Peyer's patch (tissue), 4 donors: ENCODE measurements around the gene IARS1. TPM values are rescaled to one million over a fixed set of nuclear protein-coding genes. Genes with fewer than 3 reads are reported as not detected.

Experiments used
- DNase-seq, 3 donors: peaks; one replicate each; pipeline ENCODE4 v3.0.0-alpha.2; 2017 to 2019
- H3K27ac ChIP-seq, 4 donors: fragments of 200-600 bp; sonication (generic); one replicate each; pipeline ENCODE4 v1.5.1; 2016 to 2019
- H3K27me3 ChIP-seq, 2 donors: fragments of 200-600 bp; sonication (generic); one replicate each; pipeline ENCODE4 v1.5.1; 2019
- H3K36me3 ChIP-seq, 3 donors: fragments of 200-600 bp; sonication (generic); one replicate each; pipeline ENCODE4 v1.5.1; 2016 to 2019
- H3K4me1 ChIP-seq, 4 donors: fragments of 200-600 bp; sonication (generic); one replicate each; pipeline ENCODE4 v1.5.1; 2016 to 2019
- H3K4me3 ChIP-seq, 4 donors: fragments of 200-600 bp; sonication (generic); 1 replicate in 3 of 4; 2 replicates in 1 of 4; pipeline ENCODE4 v1.5.1; 2016 to 2019; ENCODE audit warnings: mild to moderate bottlenecking in 1 of 4
- H3K9me3 ChIP-seq, 4 donors: fragments of 200-600 bp; sonication (generic); one replicate each; pipeline ENCODE4 v1.5.1; 2016 to 2019; ENCODE audit warnings: mild to moderate bottlenecking in 1 of 4
- POLR2A ChIP-seq, 2 donors: fragments of 450-650 bp; IDR thresholded peaks; one replicate each; pipeline ENCODE4 v1.5.1; 2017; ENCODE audit warnings: antibody characterized with exemption in 2 of 2, mild to moderate bottlenecking in 2 of 2, moderate library complexity in 2 of 2
- total RNA-seq, 4 donors: library from RNA; depleted of rRNA; stranded (reverse); fragments of >200 nt; gene quantifications; one replicate each; pipeline ENCODE4 v1.1.0, GENCODE V29; 2016
- TF ChIP-seq, protein P1 (sequence below), 6 experiments: fragments of 450-650 bp in 4 of 6; fragments of 200-600 bp in 2 of 6; sonication (generic) in 1 of 6; IDR thresholded peaks; one replicate each; pipeline ENCODE4 v1.5.1; 2017 to 2019; ENCODE audit warnings: antibody characterized with exemption in 6 of 6, mild to moderate bottlenecking in 3 of 6, moderate library complexity in 1 of 6

Gene IARS1
- total RNA-seq, 4 donors from 2014 or later, result 34.2 to 164 (median 44.9) TPM

GRCh38 chr9:92295240-92295790 is 1.8 kb upstream of the IARS1 start:
- no peak for DNase-seq
- no peaks in the 10 kb centered on the region for H3K9me3 ChIP-seq
- peaks cover 0 to 35% (median 0%) of the 10 kb centered on the region in 3 donors for H3K36me3 ChIP-seq
- no peaks in the 10 kb centered on the region for H3K27me3 ChIP-seq
- TF ChIP-seq, protein P1, sequence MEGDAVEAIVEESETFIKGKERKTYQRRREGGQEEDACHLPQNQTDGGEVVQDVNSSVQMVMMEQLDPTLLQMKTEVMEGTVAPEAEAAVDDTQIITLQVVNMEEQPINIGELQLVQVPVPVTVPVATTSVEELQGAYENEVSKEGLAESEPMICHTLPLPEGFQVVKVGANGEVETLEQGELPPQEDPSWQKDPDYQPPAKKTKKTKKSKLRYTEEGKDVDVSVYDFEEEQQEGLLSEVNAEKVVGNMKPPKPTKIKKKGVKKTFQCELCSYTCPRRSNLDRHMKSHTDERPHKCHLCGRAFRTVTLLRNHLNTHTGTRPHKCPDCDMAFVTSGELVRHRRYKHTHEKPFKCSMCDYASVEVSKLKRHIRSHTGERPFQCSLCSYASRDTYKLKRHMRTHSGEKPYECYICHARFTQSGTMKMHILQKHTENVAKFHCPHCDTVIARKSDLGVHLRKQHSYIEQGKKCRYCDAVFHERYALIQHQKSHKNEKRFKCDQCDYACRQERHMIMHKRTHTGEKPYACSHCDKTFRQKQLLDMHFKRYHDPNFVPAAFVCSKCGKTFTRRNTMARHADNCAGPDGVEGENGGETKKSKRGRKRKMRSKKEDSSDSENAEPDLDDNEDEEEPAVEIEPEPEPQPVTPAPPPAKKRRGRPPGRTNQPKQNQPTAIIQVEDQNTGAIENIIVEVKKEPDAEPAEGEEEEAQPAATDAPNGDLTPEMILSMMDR (IDR thresholded peaks at IDR 0.05), result no peak
- no peak for TF ChIP-seq POLR2A (IDR thresholded peaks at IDR 0.05)
- no peak overlapping the region for H3K4me3 ChIP-seq
- H3K27ac ChIP-seq, result no peak overlapping the region
- peaks cover 0 to 17% (median 7%) of the 10 kb centered on the region in 4 donors for H3K4me1 ChIP-seq

DNA sequence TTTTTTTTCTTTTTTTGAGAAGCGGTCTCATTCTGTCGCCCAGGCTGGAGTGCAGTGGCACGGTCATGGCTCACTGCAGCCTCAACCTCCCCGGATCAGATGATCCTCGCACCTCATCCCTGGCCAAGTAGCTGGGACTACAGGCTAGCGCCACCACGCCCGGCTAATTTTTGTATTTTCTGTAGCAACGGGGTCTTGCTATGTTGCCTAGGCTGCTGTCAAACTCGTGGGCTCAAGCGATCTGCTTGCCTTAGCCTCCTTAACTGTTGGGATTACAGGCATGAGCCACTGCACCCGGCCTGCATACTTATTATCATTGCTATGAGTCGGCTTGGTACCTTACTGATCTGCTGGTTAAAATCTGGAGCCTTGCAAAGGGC is 790 bp upstream of the IARS1 start:
- TF ChIP-seq, protein P1 (IDR thresholded peaks at IDR 0.05), result no peak
- TF ChIP-seq POLR2A (IDR thresholded peaks at IDR 0.05), result no peak
- Histone ChIP-seq H3K4me1 (peaks cover 0 to 17% (median 7%) of the 10 kb centered on the region in 4 donors), H3K27me3 (no peaks in the 10 kb centered on the region), H3K9me3 (no peaks in the 10 kb centered on the region), H3K4me3 (peak overlapping the region; percentile 63 to 75 (median 68)), H3K27ac (peak overlapping the region; percentile 46 to 82 (median 74)), H3K36me3 (peaks cover 0 to 25% (median 0%) of the 10 kb centered on the region in 3 donors)
- peak in 2 of 3 donors; percentile 48 to 51 for DNase-seq

- Histone ChIP-seq H3K9me3 (no peaks in the 10 kb centered on the region), H3K36me3 (peaks cover 0 to 13% (median 0%) of the 10 kb centered on the region in 3 donors), H3K27ac (peak overlapping the region in 3 of 4 donors; percentile 73 to 82 (median 74)), H3K4me1 (peaks cover 0 to 17% (median 7%) of the 10 kb centered on the region in 4 donors), H3K4me3 (peak overlapping the region; percentile 63 to 75 (median 68)), H3K27me3 (no peaks in the 10 kb centered on the region)
- no peak for DNase-seq
- TF ChIP-seq, protein P1 (IDR thresholded peaks at IDR 0.05), result no peak
- TF ChIP-seq POLR2A (IDR thresholded peaks at IDR 0.05), result no peak
Observed at GRCh38 chr9:92293075-92293354, 482 bp downstream of the IARS1 start.

GRCh38 chr9:92292338-92293074 is 991 bp downstream of the IARS1 start:
- H3K36me3 ChIP-seq, result peaks cover 0 to 13% (median 0%) of the 10 kb centered on the region in 3 donors
- no peak overlapping the region for H3K27ac ChIP-seq
- H3K27me3 ChIP-seq, result no peaks in the 10 kb centered on the region
- no peak for DNase-seq
- TF ChIP-seq POLR2A (IDR thresholded peaks at IDR 0.05), result no peak
- TF ChIP-seq, protein P1 (IDR thresholded peaks at IDR 0.05), result no peak
- peaks cover 0 to 17% (median 7%) of the 10 kb centered on the region in 4 donors for H3K4me1 ChIP-seq
- peak overlapping the region; percentile 63 to 75 (median 68) for H3K4me3 ChIP-seq
- no peaks in the 10 kb centered on the region for H3K9me3 ChIP-seq

DNA sequence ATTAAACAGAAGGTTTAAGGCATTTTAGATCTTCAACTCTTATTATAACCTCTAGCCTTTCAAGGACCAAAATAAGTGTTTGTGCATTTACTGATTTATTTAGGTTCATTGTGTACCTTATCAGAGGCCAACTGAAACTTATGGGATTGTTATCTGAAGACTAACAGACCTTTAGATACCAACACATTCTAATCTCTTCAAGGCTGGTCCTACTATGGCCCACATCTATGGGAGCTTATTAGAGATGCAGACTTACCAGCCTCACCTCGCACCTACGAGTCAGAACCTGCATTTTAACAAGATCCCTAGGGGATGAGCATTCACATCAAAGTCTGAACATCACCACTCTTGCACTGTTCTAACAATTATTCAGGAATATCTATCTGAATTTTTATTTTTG is 1.9 kb downstream of the IARS1 start:
- peaks cover 0 to 17% (median 7%) of the 10 kb centered on the region in 4 donors for H3K4me1 ChIP-seq
- TF ChIP-seq, protein P1 (IDR thresholded peaks at IDR 0.05), result no peak
- no peak for TF ChIP-seq POLR2A (IDR thresholded peaks at IDR 0.05)
- no peak overlapping the region for H3K27ac ChIP-seq
- no peaks in the 10 kb centered on the region for H3K9me3 ChIP-seq
- H3K27me3 ChIP-seq, result no peaks in the 10 kb centered on the region
- DNase-seq, result no peak
- no peak overlapping the region for H3K4me3 ChIP-seq
- peaks cover 0 to 7% (median 0%) of the 10 kb centered on the region in 3 donors for H3K36me3 ChIP-seq
